HG03108 (cell line): ENCODE results near the gene LSG1.

Source experiments
- ATAC-seq: cut with Tn5 transposase; IDR thresholded peaks from one replicate; pipeline ENCODE4 v1.9.1; 2021; ENCODE audit warnings: moderate library complexity; ENCODE audit not compliant: unreplicated experiment

Gene LSG1

GRCh38 chr3:194671900-194672808, at the start of gene LSG1:
LSG1 (minus strand) TSS chr3:194672191; CDS start chr3:194672162, 29 bp downstream.
- ATAC-seq, result peak; percentile 86

GRCh38 chr3:194720048-194720447, 48.1 kb upstream of the LSG1 start:
- ATAC-seq, result no peak

- no peak for ATAC-seq
Measured at GRCh38 chr3:194718079-194718478, 46.1 kb upstream of the LSG1 start.

GRCh38 chr3:194715022-194715800, 43.2 kb upstream of the LSG1 start:
- no peak for ATAC-seq

GRCh38 chr3:194714564-194714963, 42.6 kb upstream of the LSG1 start:
- no peak for ATAC-seq

GRCh38 chr3:194714137-194714455, 42.1 kb upstream of the LSG1 start:
- no peak for ATAC-seq

- ATAC-seq, result no peak
Measured at GRCh38 chr3:194713299-194714136, 41.5 kb upstream of the LSG1 start.

- ATAC-seq, result no peak
Measured at GRCh38 chr3:194711913-194712312, 39.9 kb upstream of the LSG1 start.

- ATAC-seq, result no peak
Measured at GRCh38 chr3:194711286-194711685, 39.3 kb upstream of the LSG1 start.

- no peak for ATAC-seq
Measured at GRCh38 chr3:194707147-194707540, 35.2 kb upstream of the LSG1 start.

GRCh38 chr3:194705761-194706160, 33.8 kb upstream of the LSG1 start:
- ATAC-seq, result no peak

GRCh38 chr3:194705227-194705626, 33.2 kb upstream of the LSG1 start:
- ATAC-seq, result no peak

GRCh38 chr3:194702545-194702944, 30.6 kb upstream of the LSG1 start:
- no peak for ATAC-seq

- no peak for ATAC-seq
Measured at GRCh38 chr3:194696702-194697101, 24.7 kb upstream of the LSG1 start.

- peak; percentile 65 for ATAC-seq
Measured at GRCh38 chr3:194691481-194692283, 19.7 kb upstream of the LSG1 start.

GRCh38 chr3:194690501-194691372, 18.7 kb upstream of the LSG1 start:
- ATAC-seq, result no peak

GRCh38 chr3:194689493-194689944, 17.5 kb upstream of the LSG1 start:
- no peak for ATAC-seq

GRCh38 chr3:194688946-194689345, 17.0 kb upstream of the LSG1 start:
- ATAC-seq, result no peak

GRCh38 chr3:194688200-194688740, 16.3 kb upstream of the LSG1 start:
- ATAC-seq, result peak; percentile 28
